Measurements from ENCODE around the gene HRAS. TPM values are rescaled to one million over a fixed set of nuclear protein-coding genes. Genes with fewer than 3 reads are reported as not detected.

The HRAS gene
- total and polyA plus RNA-seq, 4 donors, result 20.5 to 133 (median 69.7) TPM

- no peak overlapping the region for H3K9ac ChIP-seq (ENCODE audit: insufficient read depth in 1 of 2, low read length in 2 of 2)
- H3K4me3 ChIP-seq, result no peak overlapping the region
- no peak for TF ChIP-seq CTCF (IDR thresholded peaks at IDR 0.05; ENCODE audit: control extremely low read depth, extremely low read depth)
- H3K27me3 ChIP-seq (ENCODE audit: control insufficient read depth in 3 of 3, insufficient read depth in 3 of 3, low read length in 2 of 3), result peaks cover 0 to 37% (median 12%) of the 10 kb centered on the region in 3 donors
- no peaks in the 10 kb centered on the region for H3K9me3 ChIP-seq (ENCODE audit: control insufficient read depth in 4 of 4, insufficient read depth in 3 of 4, low read length in 3 of 4)
- no peak overlapping the region for H3K27ac ChIP-seq (ENCODE audit: low read depth in 1 of 2, low read length in 1 of 2)
- 71 to 74% methylated on average over 22 of the region's 22 CpGs for WGBS, 2 donors
- no peak for ATAC-seq (ENCODE audit: insufficient read depth, low FRiP score)
- H3K36me3 ChIP-seq (ENCODE audit: control insufficient read depth in 4 of 4, insufficient read depth in 4 of 4, low read length in 4 of 4), result no peaks in the 10 kb centered on the region
- peaks cover 0 to 10% (median 6%) of the 10 kb centered on the region in 5 donors for H3K4me1 ChIP-seq (ENCODE audit: control insufficient read depth in 5 of 5, insufficient read depth in 5 of 5, low read length in 5 of 5)
- no peak for DNase-seq
These were observed 21.4 kb upstream of the HRAS start for GRCh38 chr11:556662-557256.

DNA sequence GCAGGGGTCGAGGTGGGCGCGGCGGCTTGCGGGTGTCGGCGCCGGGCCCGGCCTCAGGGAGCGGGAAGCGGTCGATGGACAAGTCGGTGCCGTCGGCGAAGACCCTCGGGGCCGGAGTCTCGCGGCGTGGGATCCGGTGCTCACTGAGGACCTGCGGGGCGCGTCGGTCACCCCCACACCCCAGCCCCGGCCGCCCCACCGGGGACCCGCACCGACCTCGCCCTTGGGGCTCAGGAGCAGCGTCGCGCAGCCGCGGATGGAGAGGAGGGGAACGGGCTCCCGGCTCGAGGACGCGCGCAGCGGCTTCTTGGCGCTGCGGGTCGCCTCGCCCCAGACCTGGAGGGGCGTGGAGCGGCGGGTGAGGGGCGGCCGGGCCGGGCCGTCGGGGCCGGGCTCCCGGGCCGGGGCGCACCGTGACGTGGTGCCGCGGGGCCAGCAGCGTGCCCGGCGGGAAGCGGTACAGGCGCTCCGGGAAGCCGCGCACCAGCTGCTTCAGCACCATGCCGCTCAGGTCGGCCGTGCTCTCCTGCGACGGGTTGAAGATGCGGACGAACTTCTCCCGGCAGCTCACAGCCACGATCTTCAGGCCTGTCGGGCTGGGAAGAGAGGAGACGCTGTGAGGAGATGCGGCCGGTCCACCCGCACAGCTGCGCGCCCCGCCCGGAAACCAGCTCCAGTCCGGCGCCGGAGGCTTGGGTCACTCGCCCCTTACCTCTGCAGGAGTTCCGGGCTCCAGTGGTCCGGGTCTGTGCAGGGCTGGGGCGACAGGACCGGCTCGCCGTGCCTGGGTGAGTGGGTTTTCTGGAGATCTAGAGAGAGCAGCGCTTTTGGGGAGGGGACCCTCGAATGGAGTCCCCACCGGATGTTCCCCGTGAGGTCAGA is 20.6 kb upstream of the HRAS start:
- Histone ChIP-seq H3K4me3 (no peak overlapping the region), H3K9me3 (ENCODE audit: control insufficient read depth in 4 of 4, insufficient read depth in 3 of 4, low read length in 3 of 4) (no peaks in the 10 kb centered on the region), H3K36me3 (ENCODE audit: control insufficient read depth in 4 of 4, insufficient read depth in 4 of 4, low read length in 4 of 4) (no peaks in the 10 kb centered on the region), H3K27me3 (ENCODE audit: control insufficient read depth in 3 of 3, insufficient read depth in 3 of 3, low read length in 2 of 3) (peaks cover 0 to 37% (median 12%) of the 10 kb centered on the region in 3 donors), H3K4me1 (ENCODE audit: control insufficient read depth in 5 of 5, insufficient read depth in 5 of 5, low read length in 5 of 5) (peaks cover 0 to 10% (median 6%) of the 10 kb centered on the region in 5 donors), H3K9ac (ENCODE audit: insufficient read depth in 1 of 2, low read length in 2 of 2) (no peak overlapping the region), H3K27ac (ENCODE audit: low read depth in 1 of 2, low read length in 1 of 2) (no peak overlapping the region)
- DNase-seq (no peak), ATAC-seq (ENCODE audit: insufficient read depth, low FRiP score) (no peak)
- WGBS, 2 donors, result 4 to 6% methylated on average over 90 to 104 of the region's 104 CpGs
- no peak for TF ChIP-seq CTCF (IDR thresholded peaks at IDR 0.05; ENCODE audit: control extremely low read depth, extremely low read depth)

- ATAC-seq (ENCODE audit: insufficient read depth, low FRiP score) (peak; percentile 1), DNase-seq (no peak)
- no peak overlapping the region for H3K27ac ChIP-seq (ENCODE audit: low read depth in 1 of 2, low read length in 1 of 2)
- H3K9me3 ChIP-seq (ENCODE audit: control insufficient read depth in 4 of 4, insufficient read depth in 3 of 4, low read length in 3 of 4), result no peaks in the 10 kb centered on the region
- WGBS, 2 donors, result 0 to 1% methylated on average over 20 to 56 of the region's 57 CpGs
- peaks cover 0 to 37% (median 12%) of the 10 kb centered on the region in 3 donors for H3K27me3 ChIP-seq (ENCODE audit: control insufficient read depth in 3 of 3, insufficient read depth in 3 of 3, low read length in 2 of 3)
- peak overlapping the region; percentile 8 for H3K4me3 ChIP-seq
- no peaks in the 10 kb centered on the region for H3K36me3 ChIP-seq (ENCODE audit: control insufficient read depth in 4 of 4, insufficient read depth in 4 of 4, low read length in 4 of 4)
- TF ChIP-seq CTCF (IDR thresholded peaks at IDR 0.05; ENCODE audit: control extremely low read depth, extremely low read depth), result no peak
- peaks cover 0 to 10% (median 5%) of the 10 kb centered on the region in 5 donors for H3K4me1 ChIP-seq (ENCODE audit: control insufficient read depth in 5 of 5, insufficient read depth in 5 of 5, low read length in 5 of 5)
- no peak overlapping the region for H3K9ac ChIP-seq (ENCODE audit: insufficient read depth in 1 of 2, low read length in 2 of 2)
These were observed 19.9 kb upstream of the HRAS start for GRCh38 chr11:555227-555779.

Data from lung (tissue), 12 donors.